Cardiac fibroblast (primary cell): ENCODE results near the gene NUP88.

Experiments
- DNase-seq, 2 donors: peaks; one replicate each; pipeline versions ENCODE4 v3.0.0 to v3.0.0-alpha.2; 2010; ENCODE audit warnings: low read depth in 2 of 2
- H3K4me3 ChIP-seq, 2 donors: replicated peaks in 1 of 2; 1 replicate in 1 of 2; 2 replicates in 1 of 2; pipeline ENCODE4 v1.5.1; 2011; ENCODE audit warnings: low read depth in 2 of 2, low read length in 2 of 2, mild to moderate bottlenecking in 2 of 2, moderate library complexity in 1 of 2
- TF ChIP-seq, protein P1 (sequence below): IDR thresholded peaks from one replicate; pipeline ENCODE4 v1.5.1; 2011; ENCODE audit warnings: low read depth, mild to moderate bottlenecking, low read length, inconsistent platforms

NUP88 gene

DNA sequence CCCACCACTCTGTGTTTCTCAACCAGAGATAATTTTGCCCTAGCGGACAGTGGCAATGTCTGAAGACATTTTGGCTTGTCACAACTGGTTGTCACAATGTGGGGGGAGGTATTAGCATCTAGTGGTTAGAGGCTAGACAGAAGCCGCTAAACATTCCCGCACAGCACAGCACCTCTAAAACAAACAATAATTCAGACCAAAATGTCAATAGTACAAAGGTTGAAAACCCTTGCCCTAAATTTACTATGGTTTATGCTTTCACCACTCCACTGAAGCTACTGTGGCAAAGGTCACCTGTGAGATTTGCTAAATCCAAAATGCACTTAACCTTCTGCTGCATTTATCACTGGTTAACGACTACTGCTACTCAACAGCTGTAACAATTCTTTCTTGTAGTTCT, 14.1 kb downstream of the NUP88 start:
- no peak overlapping the region for H3K4me3 ChIP-seq
- TF ChIP-seq, protein P1, sequence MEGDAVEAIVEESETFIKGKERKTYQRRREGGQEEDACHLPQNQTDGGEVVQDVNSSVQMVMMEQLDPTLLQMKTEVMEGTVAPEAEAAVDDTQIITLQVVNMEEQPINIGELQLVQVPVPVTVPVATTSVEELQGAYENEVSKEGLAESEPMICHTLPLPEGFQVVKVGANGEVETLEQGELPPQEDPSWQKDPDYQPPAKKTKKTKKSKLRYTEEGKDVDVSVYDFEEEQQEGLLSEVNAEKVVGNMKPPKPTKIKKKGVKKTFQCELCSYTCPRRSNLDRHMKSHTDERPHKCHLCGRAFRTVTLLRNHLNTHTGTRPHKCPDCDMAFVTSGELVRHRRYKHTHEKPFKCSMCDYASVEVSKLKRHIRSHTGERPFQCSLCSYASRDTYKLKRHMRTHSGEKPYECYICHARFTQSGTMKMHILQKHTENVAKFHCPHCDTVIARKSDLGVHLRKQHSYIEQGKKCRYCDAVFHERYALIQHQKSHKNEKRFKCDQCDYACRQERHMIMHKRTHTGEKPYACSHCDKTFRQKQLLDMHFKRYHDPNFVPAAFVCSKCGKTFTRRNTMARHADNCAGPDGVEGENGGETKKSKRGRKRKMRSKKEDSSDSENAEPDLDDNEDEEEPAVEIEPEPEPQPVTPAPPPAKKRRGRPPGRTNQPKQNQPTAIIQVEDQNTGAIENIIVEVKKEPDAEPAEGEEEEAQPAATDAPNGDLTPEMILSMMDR, result no peak
- DNase-seq, result no peak

DNA sequence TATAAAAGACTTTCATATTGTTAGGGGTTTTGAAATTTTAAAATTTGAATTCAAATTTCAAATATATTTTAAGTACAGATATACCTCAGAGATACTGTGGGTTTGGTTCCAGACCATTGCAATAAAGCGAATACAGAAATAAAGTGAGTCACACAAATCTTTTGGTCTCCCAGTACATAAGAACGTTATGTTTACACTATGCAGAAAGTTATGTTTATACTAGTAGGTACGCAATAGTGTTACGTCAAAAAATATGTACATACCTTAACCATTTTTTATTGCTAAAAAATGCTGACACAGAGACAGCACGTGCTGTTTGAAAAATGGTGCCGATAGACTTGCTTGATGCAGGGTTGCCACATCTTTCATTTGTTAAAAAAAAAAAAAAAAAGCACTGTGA, 19.7 kb downstream of the NUP88 start:
- TF ChIP-seq, protein P1, result no peak
- DNase-seq, result no peak

DNA sequence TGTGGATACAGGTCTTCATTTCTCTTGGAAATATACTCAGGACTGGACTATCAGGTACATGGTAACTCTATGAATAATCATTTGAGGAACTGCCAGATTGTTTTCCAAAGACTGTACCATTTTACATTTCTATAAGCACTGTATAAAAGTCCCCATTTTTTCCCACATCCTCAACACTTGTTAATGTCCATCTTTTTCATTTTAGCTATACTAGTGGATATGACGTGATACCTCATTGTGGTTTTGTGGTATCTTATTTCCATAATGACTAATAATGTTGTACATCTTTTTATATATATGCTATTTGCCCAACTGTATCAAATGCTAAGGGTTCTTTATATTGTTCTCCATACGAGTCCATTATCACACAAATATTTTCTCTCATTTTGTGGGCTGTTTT, 22.9 kb downstream of the NUP88 start:
- H3K4me3 ChIP-seq, result no peak overlapping the region
- TF ChIP-seq, protein P1, result no peak
- no peak for DNase-seq

More for the DNA sequence above, 19.7 kb downstream of the NUP88 start:
- no peak overlapping the region for H3K4me3 ChIP-seq

DNA sequence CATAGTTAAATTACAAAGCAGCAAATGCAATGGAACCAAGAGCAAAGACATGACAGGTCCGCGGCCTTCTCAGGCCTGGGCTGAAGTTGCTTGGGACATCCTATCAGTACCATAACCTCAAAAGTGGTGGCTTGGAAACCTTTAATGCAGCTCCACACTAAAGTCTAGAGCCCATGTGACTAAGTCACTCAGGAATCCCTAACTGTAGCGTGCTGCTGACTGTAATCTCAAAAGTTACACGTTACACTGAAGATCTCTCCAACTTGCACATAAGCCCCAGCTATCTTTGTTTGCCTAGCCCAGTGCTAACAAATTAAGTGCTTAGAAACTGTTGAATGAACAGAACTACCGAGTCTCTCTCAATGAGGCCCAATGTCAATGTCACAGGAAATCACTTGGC, 27.8 kb downstream of the NUP88 start:
- H3K4me3 ChIP-seq, result no peak overlapping the region
- DNase-seq, result no peak
- TF ChIP-seq, protein P1, result no peak

DNA sequence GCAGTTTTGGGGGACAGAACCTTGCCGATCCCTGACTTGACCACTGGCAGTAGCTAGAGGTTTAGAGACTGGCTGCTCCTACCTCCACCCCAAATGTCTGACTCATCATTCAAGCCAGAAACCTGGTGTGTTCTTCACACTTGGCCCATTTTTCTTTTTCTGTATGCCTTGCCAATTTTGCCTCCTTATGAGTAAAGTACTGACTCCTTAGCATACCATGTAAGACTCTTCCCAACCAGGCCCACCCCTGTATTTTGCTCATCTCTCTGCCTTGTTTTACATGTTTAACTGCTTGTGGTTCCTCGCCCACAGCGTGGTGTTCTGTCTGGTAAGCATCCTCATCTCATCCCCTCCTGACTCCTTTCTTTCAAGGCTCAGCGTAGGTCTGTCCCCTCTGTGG, 37.9 kb downstream of the NUP88 start:
- no peak overlapping the region for H3K4me3 ChIP-seq
- DNase-seq, result peak; percentile 31 to 41
- TF ChIP-seq, protein P1, result no peak

- peak in 1 of 2 donors; percentile 26 for DNase-seq
- TF ChIP-seq, protein P1, result no peak
- no peak overlapping the region for H3K4me3 ChIP-seq
These were observed 38.8 kb downstream of the NUP88 start for GRCh38 chr17:5380491-5381135.
